HG03558 (cell line): ENCODE measurements around the gene CNKSR3.

Source experiments
- ATAC-seq: cut with Tn5 transposase; IDR thresholded peaks from one replicate; pipeline ENCODE4 v1.9.1; 2021; ENCODE audit warnings: moderate number of reproducible peaks; ENCODE audit not compliant: unreplicated experiment; ENCODE audit errors: extremely low read depth

Gene CNKSR3

GRCh38 chr6:154504865-154505449 is 5.5 kb downstream of the CNKSR3 start:
- no peak for ATAC-seq

DNA sequence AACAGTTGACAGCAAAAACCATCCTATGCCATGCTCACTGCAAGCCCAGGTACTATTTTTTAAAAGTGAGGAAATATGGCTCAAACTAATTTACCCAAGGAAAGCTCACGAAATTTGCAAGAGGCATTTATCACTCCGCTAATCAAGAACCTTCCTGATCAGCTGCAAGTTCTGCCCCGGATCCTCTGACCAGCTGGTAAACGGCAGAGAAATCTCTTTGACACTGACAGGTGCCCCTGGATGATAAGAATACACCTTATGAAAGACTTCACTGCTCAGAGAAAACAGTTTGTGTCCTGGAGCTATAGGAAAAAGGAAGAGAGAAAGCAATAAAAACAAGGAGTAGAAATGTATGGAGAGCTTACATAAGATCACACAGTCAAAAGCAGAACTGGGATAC is 6.4 kb downstream of the CNKSR3 start:
- no peak for ATAC-seq

GRCh38 chr6:154503658-154504057 is 6.8 kb downstream of the CNKSR3 start:
- ATAC-seq, result no peak

DNA sequence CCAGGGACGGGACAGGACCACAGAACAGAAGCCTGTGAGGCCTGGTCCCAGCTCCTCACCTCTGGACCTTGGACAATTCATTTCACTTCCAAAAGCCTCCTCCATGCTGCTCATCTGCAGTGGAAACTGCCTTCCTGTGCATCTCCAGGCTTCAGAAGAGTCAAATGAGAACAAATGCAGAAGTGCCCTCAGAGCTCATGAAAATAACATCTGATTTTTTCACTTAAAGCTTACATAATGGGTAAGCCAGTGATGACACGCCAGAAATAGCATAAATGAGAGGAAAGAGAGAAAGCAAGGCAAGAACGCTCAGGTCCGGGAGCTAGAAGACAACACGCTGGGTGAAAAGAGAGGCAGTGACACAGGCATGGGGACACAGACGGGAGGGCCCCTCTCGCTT is 7.9 kb downstream of the CNKSR3 start:
- no peak for ATAC-seq

- no peak for ATAC-seq
Measured at GRCh38 chr6:154501578-154501868, 9.0 kb downstream of the CNKSR3 start.

DNA sequence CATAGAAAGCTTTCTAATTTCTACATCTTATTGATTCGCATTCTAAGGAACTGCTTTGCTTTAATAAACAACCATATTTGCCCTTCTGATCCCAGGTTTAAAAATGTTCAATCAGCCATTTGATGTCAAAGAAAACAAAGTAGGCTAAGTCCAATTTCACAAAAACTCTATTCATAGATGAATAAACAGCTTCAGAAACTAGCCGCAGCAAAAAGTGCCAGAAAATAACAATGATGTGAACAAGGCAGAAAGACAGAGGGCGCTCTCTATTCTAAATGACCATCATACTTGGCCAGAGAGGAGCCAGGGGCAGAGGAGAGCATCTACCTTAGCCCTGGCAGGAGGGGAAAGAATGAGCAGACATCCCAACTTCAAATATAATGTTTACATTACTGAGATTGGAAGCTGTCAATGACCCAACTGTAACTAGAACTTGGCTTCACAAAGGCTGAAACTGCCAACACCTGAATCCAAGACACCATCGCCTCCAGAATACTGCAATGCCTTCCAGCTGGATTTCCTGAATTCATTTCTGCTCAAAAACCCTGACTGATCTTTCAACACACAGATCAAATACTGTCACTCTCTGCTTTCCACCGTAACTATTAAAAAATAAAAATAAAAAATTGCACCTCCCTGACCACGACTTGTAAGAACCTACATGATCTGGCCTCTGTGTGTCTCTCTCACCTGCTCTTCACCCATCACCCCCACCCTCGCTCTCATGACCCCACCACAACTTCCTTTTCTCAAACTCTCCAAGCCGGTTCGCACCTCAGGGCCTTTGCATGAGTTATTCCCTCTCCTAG is 9.5 kb downstream of the CNKSR3 start:
- ATAC-seq, result no peak

GRCh38 chr6:154499855-154500589 is 10.5 kb downstream of the CNKSR3 start:
- no peak for ATAC-seq

- no peak for ATAC-seq
Measured at GRCh38 chr6:154498340-154498934, 12.0 kb downstream of the CNKSR3 start.

DNA sequence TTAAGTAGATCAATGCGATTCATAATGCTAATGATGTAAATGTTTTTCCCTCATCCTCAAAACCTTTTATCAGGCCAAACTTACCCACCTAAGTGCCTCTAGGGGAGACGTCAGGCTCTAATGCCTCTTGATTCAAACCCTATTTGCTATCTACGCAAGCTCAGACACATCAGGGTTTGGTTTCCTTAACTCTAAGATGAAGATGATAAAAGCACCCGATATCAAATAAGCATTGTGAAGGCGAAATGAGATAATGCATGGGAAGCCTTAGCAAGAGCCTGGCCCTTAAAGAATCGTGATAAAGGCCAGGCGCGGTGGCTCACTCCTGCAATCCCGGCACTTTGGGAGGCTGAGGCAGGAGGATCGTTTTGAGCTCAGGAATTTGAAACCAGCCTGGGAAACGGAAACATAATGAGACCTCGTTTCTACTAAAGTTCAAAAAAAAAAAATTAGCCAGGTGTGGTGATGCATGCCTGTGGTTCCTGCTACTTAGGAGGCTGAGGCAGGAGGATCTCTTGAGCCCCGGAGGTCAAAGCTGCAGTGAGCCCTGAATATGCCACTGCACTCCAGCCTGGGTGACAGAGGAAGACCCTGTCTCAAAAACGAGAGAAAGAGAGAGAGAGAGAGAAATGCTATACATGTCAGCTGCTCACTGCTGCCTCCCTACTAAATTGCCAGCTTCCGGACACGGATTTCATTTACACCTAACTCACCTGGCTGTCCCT is 13.5 kb downstream of the CNKSR3 start:
- no peak for ATAC-seq

GRCh38 chr6:154496186-154496585 is 14.3 kb downstream of the CNKSR3 start:
- no peak for ATAC-seq

DNA sequence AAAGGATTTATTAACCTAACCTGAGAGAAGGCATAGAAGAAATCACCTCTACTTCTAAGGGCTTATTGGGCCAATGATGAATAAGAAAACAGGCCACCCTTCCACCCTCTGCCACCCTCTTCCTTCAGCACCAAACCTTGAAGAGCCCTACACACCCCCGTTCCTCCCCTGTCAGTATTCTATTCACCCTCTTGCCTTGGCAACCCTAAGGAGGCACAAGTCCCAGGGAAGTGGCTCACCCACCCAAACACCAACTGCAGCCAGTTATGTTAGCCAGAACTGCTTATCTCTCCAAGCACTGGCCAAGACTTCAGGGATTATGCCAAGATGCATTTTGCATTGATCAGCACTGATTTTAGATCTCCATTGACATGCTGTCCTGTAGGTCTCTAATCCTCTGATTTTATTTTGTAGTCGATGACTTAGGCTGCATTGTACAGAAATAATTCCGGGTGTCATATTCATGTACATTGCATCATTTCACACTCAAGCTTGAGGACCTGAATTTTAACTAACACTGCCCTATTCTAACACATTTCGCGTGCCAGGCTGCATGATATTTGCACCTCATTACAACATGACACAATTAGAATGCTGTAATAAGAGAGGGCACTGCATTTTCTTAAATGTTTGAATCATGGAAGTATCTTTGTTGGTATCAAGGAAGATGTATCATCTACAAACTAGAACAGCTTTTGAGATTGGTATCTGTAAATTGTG is 15.7 kb downstream of the CNKSR3 start:
- ATAC-seq, result no peak

DNA sequence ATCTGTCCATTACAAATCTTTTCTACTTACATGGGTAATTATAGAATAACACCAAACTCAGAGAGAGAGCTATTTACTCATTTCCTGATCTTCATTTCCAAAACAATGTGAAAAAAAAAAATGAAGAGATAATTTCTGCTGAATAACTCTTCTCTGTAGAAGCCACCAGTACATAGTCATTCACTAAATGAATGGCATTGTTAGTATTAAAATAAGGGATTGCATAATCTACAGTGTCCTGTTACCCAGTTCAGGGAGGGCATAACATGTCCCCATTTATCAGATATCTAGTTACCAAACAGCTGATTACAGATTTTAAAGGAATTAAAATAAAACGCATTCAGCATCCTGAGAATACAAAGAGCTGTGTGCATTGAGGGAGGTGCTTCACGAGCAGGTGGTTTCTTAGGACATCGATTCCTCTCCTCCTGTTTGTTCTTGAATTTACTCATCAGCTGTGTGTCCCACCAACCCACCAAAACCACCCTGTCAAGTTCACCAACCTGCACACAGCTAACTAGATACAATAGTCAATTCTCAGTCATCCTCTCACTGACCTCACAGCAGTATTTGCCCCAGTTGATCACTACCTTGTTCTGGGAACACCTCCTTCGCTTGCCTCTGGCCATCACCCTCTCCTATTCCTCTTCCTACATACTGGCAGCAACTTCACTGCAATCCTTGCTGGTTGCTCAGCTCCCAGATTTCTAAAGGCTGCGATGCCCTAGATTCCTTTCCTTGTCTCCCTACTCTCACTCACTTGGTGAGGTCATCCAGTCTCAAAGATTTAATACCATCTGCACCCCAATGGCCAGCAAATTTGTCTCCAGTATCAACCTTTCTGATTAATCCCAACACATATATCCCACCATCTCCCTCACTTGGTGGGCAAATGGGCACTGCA is 18.7 kb downstream of the CNKSR3 start:
- no peak for ATAC-seq

- ATAC-seq, result no peak
Measured at GRCh38 chr6:154489822-154490221, 20.7 kb downstream of the CNKSR3 start.

DNA sequence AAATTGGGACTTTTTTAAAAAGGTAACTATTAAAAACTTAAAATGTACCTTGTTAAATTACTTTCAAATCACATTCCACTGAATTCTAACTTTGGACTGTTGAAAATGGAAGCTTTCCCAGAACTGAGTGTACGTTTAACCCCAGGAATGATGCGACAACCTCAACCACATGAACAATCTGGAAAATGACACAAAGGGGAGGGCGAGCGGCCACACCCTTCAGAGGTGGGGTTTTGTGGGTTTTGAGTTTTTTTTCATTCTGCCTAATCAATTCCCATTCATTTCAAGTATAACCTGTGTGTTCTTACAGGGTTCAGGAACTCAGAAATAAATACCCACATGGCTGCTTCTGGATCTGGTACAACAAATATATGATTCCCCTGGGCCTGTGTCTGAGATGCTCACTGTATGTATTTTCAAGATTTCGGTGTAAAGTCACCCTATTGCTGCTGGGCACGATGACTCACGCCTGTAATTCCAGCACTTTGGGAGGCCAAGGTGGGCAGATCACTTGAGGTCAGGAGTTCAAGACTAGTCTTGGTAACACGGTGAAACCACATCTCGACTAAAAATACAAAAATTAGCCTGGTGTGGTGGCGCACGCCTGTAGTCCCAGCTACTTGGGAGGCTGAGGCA is 21.6 kb downstream of the CNKSR3 start:
- ATAC-seq, result no peak

- ATAC-seq, result no peak
Measured at GRCh38 chr6:154488248-154488593, 22.3 kb downstream of the CNKSR3 start.

DNA sequence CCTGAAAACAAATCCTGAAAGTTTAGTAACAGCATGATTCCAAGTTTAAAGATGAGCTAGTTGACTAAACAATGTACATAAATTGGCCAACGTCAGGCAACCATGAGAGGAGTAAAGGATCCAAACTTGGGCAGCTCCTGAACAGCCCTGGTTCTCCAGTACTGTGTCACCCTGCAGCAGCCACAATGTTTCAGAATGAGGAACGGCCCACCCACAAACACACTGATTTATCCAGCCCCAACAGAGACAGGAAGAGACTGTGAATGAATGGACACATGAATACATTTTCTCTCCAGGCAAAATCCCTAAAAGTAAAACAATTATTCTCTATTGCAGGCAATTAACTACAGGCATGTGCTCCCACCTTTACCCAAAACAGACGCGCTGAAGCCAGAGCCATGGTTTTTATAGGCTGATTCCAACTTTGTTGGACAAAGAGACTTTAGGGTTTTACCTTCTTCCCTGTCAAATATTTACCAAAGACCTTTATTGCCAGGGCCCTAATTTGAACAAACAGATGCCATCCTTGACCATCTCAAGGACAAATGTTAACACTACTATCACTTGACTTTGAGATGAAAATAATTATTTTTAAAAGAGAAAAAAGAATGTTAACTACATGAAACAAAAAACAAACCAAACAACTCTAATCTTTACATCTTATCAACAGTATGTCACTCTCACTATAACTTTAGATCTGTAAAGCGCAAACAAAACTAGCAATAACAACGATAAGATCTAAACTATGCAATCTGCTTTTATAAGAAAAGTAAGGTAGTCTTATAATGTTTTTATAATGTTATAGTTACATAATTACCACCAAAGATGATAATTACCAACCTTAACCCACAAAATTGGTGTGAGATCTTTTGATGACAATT is 22.9 kb downstream of the CNKSR3 start:
- no peak for ATAC-seq

- no peak for ATAC-seq
Measured at GRCh38 chr6:154485815-154486214, 24.7 kb downstream of the CNKSR3 start.

- ATAC-seq, result no peak
Measured at GRCh38 chr6:154484942-154485341, 25.5 kb downstream of the CNKSR3 start.
